CD4-positive, alpha-beta T cell (primary cell): ENCODE data around the gene DENND6B. TPM values are rescaled to one million over a fixed set of nuclear protein-coding genes. Genes with fewer than 3 reads are reported as not detected.

Experiments
- ATAC-seq: fragments of 200-7000 bp; cut with Tn5 transposase; one replicate; pipeline ENCODE4 v1.10.0; 2022; ENCODE audit warnings: mild to moderate bottlenecking; ENCODE audit not compliant: poor library complexity
- CTCF ChIA-PET: fragments of 350-600 bp; sonication (Branson Sonifier 250); formaldehyde crosslinking; loops from one replicate; lab custom pipeline; 2021; ENCODE audit warnings: antibody characterized with exemption, inconsistent platforms; lab: Charles Lee
- POLR2A ChIA-PET: fragments of 350-600 bp; sonication (Branson Sonifier 250); formaldehyde crosslinking; loops from one replicate; lab custom pipeline; 2021; ENCODE audit warnings: antibody characterized with exemption, inconsistent platforms; lab: Charles Lee
- DNase-seq, 14 experiments: peaks; one replicate each; pipeline ENCODE4 v3.0.0-alpha.2; 2013 to 2020; ENCODE audit warnings: mixed read lengths in 2 of 14
- H3K27ac ChIP-seq, 2 donors: one replicate each; pipeline versions ENCODE4 v1.5.1 to v1.7.0; 2013; ENCODE audit warnings: low read length in 2 of 2, low read depth in 1 of 2, mild to moderate bottlenecking in 1 of 2
- H3K27me3 ChIP-seq, 2 experiments: 1 replicate in 1 of 2; 2 replicates in 1 of 2; pipeline versions ENCODE4 v1.6.1 to v1.7.0; 2013; ENCODE audit warnings: low read length in 2 of 2, control low read depth in 1 of 2, mild to moderate bottlenecking in 1 of 2, moderate library complexity in 1 of 2; ENCODE audit not compliant: insufficient read depth in 2 of 2, control insufficient read depth in 1 of 2
- H3K36me3 ChIP-seq: one replicate; pipeline ENCODE4 v1.6.1; 2013; ENCODE audit warnings: low read length, control low read depth; ENCODE audit not compliant: insufficient read depth
- H3K4me1 ChIP-seq: one replicate; pipeline ENCODE4 v1.6.1; 2013; ENCODE audit warnings: low read length, control low read depth; ENCODE audit not compliant: insufficient read depth
- H3K4me3 ChIP-seq: one replicate; pipeline ENCODE4 v1.5.1; 2013; ENCODE audit warnings: mild to moderate bottlenecking, low read length, moderate library complexity
- H3K9me3 ChIP-seq, 2 experiments: 1 replicate in 1 of 2; 2 replicates in 1 of 2; pipeline versions ENCODE4 v1.6.1 to v1.7.0; 2013; ENCODE audit warnings: low read length in 2 of 2, mild to moderate bottlenecking in 2 of 2, control low read depth in 1 of 2, moderate library complexity in 1 of 2; ENCODE audit not compliant: control insufficient read depth in 1 of 2, insufficient read depth in 1 of 2
- H3K27ac Mint-ChIP-seq: one replicate; pipeline ENCODE4 v1.8.0; 2020; ENCODE audit warnings: mixed read lengths
- H3K27me3 Mint-ChIP-seq: one replicate; pipeline ENCODE4 v1.8.0; 2021; ENCODE audit warnings: mixed read lengths
- H3K36me3 Mint-ChIP-seq: one replicate; pipeline ENCODE4 v1.8.0; 2021; ENCODE audit warnings: low read depth, mixed read lengths
- H3K4me1 Mint-ChIP-seq: one replicate; pipeline ENCODE4 v1.8.0; 2021; ENCODE audit warnings: low read depth, mixed read lengths
- H3K4me3 Mint-ChIP-seq: one replicate; pipeline ENCODE4 v1.8.0; 2020; ENCODE audit warnings: mild to moderate bottlenecking, mixed read lengths
- H3K9me3 Mint-ChIP-seq: one replicate; pipeline ENCODE4 v1.8.0; 2020; ENCODE audit warnings: mixed read lengths
- CTCF ChIP-seq: fragments of 200-600 bp; IDR thresholded peaks from one replicate; pipeline ENCODE4 v1.8.0; 2022; ENCODE audit warnings: antibody characterized with exemption, mild to moderate bottlenecking
- intact Hi-C, 2 experiments: fragments of 100-400 bp; cut with DNase I in 1 of 2; cut with micrococcal nuclease in 1 of 2; formaldehyde crosslinking; loops; one replicate each; pipeline versions ENCODE4 v1.15.1 to v1.9.0; 2023 to 2025; cut with DNase I, micrococcal nuclease
- total RNA-seq, 174 experiments: library from RNA in 2 of 174; stranded (reverse) in 2 of 174; gene quantifications; one replicate each; pipeline ENCODE4 v1.2.3 and lab custom pipeline; 2021 to 2026

The DENND6B gene
- total RNA-seq, 2 experiments from 2014 or later: 1.8 to 1.9 TPM

DNA sequence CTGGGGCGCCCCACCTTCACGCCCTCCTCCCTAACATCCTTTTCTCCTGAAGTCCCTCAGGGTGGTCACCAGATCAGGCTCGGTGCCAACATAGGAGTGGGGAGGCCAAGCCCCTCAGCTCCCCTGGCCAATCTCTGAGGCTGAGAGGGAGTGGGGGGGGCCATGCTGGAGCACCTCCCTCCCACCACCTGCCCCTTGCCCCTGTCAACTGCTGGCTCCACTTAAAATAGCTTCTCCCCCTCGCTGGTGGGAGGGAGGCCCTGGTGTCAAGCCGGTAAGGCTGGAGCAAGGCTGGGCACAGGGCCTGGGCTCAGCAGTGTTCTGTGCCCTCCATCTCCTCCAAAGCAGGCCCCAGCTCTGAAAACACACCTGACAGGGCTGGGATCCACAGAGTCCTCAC, 24.2 kb downstream of the DENND6B start:
- ChIA-PET POLR2A (no interaction called here), CTCF (no interaction called here)
- no peak for TF ChIP-seq CTCF
- Histone ChIP-seq H3K36me3 (no peaks in the 10 kb centered on the region), H3K27ac (no peak overlapping the region), H3K9me3 (peaks cover 0 to 18% of the 10 kb centered on the region in 2 experiments), H3K4me1 (peaks cover 14% of the 10 kb centered on the region), H3K4me3 (no peak overlapping the region), H3K27me3 (peaks cover 40 to 44% of the 10 kb centered on the region in 2 experiments)
- no peaks in the 10 kb centered on the region for H3K36me3 Mint-ChIP-seq
- no peaks in the 10 kb centered on the region for H3K4me1 Mint-ChIP-seq
- DNase-seq: no peak
- intact Hi-C loops: no loop called here
- H3K4me3 Mint-ChIP-seq: no peak overlapping the region
- H3K27ac Mint-ChIP-seq: no peak overlapping the region
- ATAC-seq: no peak
- H3K27me3 Mint-ChIP-seq: peaks cover 39% of the 10 kb centered on the region
- H3K9me3 Mint-ChIP-seq: no peaks in the 10 kb centered on the region

- H3K9me3 ChIP-seq: peaks cover 0 to 18% of the 10 kb centered on the region in 2 experiments
- H3K36me3 ChIP-seq: no peaks in the 10 kb centered on the region
- Mint-ChIP-seq H3K36me3 (no peaks in the 10 kb centered on the region), H3K4me3 (no peak overlapping the region), H3K27ac (no peak overlapping the region), H3K27me3 (peaks cover 43% of the 10 kb centered on the region), H3K9me3 (no peaks in the 10 kb centered on the region), H3K4me1 (no peaks in the 10 kb centered on the region)
- H3K27me3 ChIP-seq: peaks cover 42 to 44% of the 10 kb centered on the region in 2 experiments
- no peak overlapping the region for H3K4me3 ChIP-seq
- peaks cover 14% of the 10 kb centered on the region for H3K4me1 ChIP-seq
- intact Hi-C loops: no loop called here
- no peak overlapping the region for H3K27ac ChIP-seq
- ATAC-seq: no peak
- no peak for TF ChIP-seq CTCF
- peak in 2 of 14 experiments; percentile 55 to 66 for DNase-seq
- ChIA-PET POLR2A (no interaction called here), CTCF (no interaction called here)
Observed at GRCh38 chr22:50302041-50302541, 24.7 kb downstream of the DENND6B start.

GRCh38 chr22:50301581-50301991, 25.2 kb downstream of the DENND6B start:
- peaks cover 43% of the 10 kb centered on the region for H3K27me3 Mint-ChIP-seq
- intact Hi-C loops: no loop called here
- no peak overlapping the region for H3K27ac Mint-ChIP-seq
- Histone ChIP-seq H3K27me3 (peaks cover 37 to 40% of the 10 kb centered on the region in 2 experiments), H3K27ac (no peak overlapping the region), H3K36me3 (no peaks in the 10 kb centered on the region), H3K9me3 (peaks cover 0 to 16% of the 10 kb centered on the region in 2 experiments), H3K4me3 (no peak overlapping the region), H3K4me1 (peaks cover 9% of the 10 kb centered on the region)
- H3K9me3 Mint-ChIP-seq: no peaks in the 10 kb centered on the region
- no peak for TF ChIP-seq CTCF
- CTCF ChIA-PET: no interaction called here
- DNase-seq (no peak), ATAC-seq (no peak)
- no peaks in the 10 kb centered on the region for H3K4me1 Mint-ChIP-seq
- H3K36me3 Mint-ChIP-seq: no peaks in the 10 kb centered on the region
- no peak overlapping the region for H3K4me3 Mint-ChIP-seq
- POLR2A ChIA-PET: no interaction called here
